ENCODE results near the gene SERPINA6.
"Not testable (repeated sequence)": the region's sequence is repeated elsewhere in the genome, so short reads cannot be mapped to it uniquely, and the experiment has no call there.

Gene SERPINA6

DNA sequence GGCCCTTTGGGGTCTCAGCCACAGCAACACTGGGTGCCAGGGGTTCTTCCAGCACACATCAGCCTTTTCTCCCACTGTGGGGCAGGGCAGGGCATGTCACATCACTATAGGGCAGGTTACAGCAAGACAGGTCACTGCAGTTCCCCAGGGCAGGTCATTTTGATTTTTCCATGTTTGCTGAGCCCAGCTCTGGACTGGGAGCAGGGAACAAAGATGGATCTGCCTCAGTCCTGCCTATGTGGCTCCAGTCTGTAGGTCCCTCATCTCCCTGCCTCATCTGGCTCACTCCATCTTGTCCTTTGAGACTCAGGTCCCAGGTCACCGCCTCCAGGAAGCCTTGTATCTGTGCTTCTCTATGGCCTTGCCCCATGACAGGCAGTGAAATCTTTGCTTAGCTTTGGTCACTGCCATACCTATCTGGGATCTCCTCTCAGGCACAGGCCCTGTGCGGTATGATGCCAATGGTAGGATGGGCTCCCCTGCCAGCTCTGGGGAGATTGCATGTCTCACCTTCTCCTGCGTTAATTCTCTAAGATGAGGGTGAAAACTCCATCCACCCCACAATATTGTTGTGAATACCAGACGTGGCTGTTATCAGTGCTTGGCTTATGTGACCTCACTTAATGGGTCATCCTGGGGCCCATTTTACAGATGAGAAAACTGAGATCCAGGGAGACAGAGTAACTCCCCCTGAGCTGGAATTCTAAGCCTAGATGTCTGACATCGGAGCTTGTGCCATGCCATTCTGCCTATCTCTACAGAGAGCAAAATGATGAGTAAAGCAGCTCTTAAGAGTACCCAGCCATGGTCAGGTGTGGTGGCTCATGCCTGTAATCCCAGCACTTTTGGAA is 1.5 kb downstream of the SERPINA6 start:
- DNase-seq (ENCODE audit: low read depth) = no peak

DNA sequence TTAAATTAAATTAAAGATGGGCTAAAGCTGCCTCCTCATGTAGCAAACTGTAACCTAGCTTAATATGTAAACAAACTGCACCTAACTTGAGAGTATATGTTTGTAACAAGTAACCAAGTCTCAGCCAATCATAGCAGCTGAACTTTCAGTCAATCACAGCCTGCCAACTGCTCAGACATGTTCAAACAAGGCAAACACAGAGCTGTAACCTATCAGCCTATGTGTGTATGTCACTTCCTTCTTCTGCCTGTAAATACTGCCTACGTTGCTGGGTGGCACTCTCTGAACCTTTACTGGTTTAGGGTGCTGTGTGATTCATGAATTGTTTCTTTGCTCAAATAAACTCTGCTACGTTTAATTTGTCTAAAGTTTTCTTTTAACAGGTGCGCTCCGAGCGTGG is 2.9 kb downstream of the SERPINA6 start:
- no peak for DNase-seq (ENCODE audit: low read depth)

DNA sequence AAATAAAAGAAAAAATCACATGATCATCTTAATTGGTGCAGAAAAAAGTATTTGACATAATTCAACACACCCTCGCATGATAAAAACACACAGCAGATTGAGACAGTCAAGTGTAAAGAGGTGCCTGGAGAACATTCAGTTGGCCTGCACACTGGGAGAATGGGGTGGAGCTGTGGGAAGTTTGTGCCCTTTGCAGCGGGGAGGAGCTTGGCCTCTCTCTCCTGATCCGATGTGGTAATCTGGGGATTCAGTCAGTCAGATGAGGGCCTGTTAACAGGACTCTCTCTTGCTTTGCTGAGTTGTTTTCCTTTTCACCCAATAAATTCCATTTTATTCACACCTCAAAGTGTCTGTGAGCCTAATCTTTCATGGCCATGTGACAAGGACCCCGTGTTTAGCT is 5.9 kb downstream of the SERPINA6 start:
- DNase-seq (ENCODE audit: low read depth) = no peak

DNA sequence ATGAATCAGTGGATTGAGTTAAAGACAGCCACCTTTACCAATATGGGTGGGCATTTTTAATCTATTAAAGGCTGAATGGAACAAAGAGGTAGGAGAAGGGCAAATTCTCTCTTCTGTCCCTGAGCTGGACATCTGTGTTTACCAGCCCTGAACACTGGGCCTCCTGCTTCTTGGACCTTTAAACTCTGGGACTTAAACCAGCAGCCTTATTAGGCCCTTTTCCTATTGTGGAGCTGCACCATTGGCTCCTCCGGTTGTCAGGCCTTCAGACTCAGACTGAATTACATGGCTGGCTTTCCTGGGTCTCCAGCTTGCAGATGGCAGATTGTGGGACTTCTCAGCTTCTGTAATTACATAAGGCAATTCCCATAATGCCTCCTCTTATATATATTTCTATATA is 6.4 kb downstream of the SERPINA6 start:
- no peak for DNase-seq (ENCODE audit: low read depth)

DNA sequence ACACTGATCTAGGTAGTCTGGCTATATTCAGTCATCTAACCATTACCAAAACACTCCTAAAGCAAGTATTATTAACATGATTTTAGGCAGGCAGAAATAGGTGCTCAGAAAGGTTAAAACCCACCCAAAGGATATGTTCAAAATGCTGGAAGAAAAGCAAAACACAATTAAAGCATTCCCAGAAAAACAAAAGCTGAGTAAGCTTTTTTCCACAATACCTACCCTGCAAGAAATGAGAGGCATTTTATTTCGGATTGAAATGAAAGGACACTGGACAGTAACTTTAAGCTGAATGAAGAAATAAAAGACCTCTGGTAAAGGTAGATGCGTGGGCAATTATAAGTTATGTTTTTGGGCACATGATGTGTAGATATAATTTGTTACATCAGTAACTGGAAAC is 8.2 kb downstream of the SERPINA6 start:
- DNase-seq (ENCODE audit: low read depth) = no peak

DNA sequence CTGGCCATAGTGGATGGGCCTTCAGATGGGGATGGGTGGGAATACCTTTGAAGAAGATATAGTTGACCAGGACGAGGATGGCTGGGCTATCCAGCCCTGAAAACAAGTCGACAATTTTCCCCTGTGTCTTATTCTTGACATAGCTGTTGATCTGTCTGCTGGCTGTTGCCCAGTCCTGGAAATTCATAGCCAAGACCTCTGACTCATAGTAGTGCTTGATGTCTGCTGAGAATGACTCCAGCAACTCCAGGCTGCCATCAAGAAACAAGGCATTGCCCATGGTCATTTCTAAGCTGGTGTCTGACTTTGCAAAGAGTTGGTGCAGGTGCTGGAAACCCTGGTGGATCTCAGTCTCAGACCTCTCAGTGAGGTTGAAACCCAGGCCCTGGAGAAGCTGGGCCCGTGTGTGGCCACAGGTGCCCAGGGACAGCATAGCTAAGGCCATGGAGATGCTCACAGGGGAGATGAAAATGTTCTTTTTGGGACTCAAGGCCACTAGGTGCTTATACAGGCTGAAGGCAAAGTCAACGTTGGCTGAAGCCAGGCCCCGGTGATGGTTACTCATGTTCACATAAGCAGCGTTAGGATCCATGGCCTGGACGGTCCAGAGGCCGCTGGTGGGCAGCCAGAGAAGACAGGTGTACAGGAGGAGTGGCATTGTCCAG is 9.0 kb downstream of the SERPINA6 start:
- no peak for DNase-seq (ENCODE audit: low read depth)

DNA sequence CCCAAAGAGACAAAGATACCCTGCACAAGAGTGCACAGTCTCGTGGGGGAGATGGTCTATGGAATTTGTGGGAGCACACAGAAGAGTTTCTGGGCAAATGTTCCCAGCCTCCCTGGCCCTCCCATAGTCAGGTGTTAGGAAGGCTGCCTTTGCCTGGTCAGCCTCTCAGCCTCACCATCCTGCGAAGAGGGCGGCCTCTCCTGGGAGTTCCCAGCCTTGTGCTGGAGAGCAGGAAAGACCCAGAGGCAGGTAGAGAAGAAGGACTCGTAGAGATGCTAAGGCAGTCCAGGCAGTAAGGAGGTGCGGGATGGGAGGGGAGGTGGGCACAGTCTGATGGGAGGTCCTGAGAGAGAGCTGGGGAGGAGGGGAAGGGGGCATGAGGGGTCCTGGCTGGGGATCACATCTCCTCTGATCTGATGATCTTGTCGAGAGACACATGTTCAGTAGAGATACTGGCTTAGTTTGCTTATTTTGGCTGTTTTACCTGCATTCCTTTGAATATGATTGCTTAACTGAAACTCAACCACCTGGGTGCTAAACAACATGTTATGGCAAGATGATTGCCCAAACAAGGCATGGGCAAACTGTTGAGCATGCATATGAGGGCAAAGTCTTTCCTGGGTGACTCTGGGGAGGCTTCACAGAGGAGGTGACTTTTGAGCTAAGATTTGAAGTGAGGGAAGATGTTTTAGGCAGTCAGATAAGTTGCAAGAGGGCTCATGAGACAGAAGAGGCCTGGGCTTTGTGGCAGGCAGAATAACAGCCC is 10.5 kb downstream of the SERPINA6 start:
- no peak for DNase-seq (ENCODE audit: low read depth)

DNA sequence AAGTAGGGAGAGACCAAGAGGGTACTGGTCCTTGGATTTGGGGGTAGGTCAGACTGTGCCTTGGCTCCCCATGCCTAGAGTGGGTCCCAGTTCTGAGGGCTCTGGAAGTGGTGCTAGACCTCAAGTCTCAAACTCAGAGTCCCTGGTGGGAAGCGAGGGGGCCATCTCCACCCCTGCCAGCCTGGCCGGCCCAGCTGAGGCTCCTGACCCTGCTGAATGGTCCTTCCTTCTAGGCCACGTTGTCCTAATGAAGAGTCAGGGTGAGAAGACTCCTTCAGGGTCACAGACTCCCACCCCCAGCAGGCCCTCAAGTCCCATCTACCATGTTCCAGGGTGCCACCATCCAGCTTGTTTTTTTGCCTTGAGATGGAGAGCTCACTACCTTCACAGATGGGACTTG is 12.9 kb downstream of the SERPINA6 start:
- no peak for DNase-seq (ENCODE audit: low read depth)

DNA sequence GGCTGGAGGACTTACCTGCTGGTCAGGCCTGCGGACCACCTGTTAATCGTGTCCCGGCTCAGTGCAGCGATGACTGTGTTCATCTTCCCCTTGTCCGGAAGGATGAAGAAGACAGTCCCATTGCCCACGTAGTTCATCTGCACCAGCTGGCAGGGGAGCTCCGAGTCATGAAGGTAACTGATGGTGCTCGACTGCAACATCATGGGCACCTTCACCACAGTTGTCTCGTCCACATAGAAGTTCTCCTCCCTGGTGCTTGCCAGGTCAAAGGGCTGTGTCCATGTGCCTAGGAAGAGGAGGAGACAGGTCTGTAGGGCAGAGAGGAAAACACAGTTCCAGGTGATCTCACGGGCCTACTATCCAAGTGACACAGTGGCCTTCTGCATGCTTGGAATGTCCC is 13.4 kb downstream of the SERPINA6 start:
- no peak for DNase-seq (ENCODE audit: low read depth)

DNA sequence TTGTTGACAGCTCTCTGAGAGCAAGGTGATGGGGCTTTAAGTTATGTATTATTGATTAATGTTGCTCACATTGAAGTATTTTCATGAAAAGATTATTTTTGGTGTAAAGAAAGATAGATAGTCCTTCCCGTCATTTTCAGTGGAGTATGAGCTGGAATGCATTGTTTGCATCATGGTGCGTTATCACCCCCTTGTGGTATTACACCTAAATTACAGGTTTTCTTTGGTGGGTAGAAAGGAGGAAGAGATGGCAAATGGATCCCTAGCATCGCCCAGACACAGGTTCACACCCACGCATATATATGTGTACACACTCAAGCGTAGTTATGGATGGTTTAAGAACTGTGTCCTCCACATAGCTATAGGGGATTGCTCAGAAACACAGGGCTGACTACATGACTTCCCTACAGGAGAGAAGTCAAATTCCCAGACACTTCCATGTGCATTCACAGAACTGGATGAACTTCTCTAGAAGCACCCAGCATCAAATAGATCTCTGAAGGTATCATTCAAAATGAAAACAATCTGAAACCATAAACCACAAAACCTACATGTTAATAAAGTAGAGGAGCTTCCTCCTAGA is 15.6 kb downstream of the SERPINA6 start:
- DNase-seq (ENCODE audit: low read depth) = no peak

DNA sequence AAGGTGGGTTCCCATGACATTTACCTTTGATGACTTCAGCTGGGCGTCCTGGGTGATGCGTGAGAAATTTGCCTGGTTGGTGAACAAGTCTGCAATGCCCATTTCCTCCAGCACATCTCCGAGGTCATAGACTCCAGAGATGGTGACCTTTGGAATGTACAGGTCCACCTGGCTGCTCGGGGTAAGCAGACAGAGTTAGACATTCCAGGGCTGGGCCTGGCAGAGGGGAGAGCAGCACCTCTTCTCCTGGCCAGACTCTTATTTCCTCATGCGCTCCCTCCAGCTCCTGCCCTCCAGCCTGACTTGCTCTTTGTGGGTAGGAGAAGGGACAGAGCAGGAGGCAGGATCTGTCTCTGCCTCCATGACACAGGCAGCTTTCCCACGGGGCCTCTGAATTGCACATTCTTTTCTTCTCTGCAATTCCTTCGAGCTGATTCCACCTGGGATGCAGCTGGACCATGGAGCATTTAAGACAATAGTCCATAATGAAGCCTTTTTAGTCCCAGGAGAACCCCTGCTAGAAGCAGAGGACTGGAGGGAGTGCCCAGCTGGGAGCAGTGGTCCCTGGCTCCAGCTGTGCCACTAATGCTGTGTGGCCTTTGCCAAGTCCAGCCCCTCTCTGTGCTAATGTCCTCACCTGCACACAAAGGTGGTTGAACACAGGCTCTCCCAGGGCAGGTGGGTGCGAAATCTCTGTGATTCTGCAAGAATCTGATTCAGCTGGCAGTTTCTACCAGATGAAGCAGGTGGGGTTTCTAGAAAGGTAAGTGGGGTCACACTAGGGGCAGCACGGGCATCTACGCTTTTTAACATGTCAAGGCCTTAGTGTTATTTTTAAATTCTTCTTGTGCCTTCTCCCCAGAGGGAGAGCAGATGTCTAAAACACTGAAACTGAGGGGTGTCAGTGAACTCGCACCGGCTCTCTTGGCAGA is 16.8 kb downstream of the SERPINA6 start:
- no peak for DNase-seq (ENCODE audit: low read depth)

DNA sequence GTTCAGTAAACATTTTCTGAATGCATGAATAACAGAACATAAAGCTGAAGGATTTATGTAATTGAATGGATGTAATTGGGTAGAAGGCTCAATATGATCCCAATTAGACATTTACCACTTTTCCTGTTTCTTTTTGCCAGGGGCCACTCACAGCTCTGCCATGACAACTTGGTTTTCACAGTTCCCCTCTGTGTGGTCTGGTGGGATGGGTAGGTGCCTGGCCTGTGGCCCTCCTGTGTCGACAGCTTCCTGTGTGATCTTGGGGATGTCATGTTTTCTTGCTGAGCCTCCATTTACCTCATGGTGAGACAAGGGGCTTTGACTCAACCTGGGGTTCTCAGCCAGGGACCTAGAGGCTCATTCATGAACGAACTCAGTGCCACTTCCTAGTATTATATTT is 17.5 kb downstream of the SERPINA6 start:
- no peak for DNase-seq (ENCODE audit: low read depth)

DNA sequence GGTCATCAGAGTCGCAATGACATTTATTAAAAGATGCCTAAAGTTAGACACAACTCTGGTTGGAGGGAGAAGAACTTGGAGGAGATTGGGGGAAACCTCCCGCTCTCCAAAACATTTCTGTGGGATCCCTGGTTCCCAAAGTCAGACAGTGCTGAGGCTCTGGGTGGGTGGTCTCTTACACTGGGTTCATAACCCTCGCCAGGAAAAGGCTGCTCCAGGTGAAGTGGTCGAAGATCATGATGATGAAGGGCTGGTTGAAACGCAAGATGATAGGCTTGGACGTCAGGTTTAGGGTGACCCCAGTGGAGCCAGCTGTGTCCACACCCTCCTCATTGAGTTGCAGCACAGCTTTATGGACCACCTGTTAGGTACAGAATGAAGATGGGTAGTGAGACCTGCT is 18.9 kb downstream of the SERPINA6 start:
- no peak for DNase-seq (ENCODE audit: low read depth)

DNA sequence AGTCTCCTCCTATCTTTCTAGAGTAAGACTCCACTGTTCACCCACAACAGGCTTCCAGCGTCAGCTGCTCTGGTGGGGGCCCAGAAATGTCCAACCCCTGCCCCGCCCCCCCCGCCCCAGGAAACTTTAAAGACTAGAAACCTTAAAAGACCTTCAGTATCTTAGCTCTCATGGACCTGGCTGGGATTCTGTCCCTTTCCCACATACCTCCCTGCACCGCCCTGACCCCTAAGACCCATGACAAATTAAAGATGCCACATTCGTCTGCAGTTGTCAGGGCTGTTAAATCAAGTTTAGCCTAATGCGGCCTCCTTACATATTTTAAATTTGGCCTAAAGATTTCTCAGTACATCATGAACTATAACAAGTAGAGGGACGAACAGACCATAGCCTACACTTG is 20.0 kb downstream of the SERPINA6 start:
- DNase-seq (ENCODE audit: low read depth) = no peak

DNA sequence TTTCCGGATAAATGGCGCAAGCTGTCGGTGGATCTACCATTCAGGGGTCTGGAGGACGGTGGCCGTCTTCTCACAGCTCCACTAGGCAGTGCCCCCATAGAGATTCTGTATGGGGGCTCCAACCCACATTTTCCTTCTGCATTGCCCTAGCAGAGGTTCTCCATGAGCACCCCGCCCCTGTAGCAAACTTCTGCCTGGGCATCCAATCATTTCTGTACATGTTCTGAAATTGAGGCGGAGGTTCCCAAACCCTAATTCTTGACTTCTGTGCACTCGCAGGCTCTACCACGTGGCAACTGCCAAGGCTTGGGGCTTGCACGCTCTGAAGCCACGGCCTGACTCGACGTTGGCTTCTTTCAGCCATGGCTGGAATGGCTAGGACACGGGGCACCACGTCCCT is 25.0 kb downstream of the SERPINA6 start:
- DNase-seq (ENCODE audit: low read depth) = no peak

DNA sequence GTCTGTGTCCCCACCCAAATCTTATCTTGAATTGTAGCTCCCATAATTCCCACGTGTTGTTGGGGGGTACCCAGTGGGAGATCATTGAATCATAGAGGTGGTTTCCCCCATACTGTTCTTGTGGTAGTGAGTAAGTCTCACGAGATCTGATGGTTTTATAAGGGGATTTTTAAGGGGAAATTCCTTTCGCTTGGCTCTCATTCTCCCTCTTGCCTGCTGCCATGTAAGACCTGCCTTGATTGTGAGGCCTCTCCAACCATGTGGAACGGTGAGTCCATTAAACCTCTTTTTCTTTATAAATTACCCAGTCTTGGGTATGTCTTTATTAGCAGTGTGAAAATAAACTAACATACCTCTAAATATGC is 27.0 kb downstream of the SERPINA6 start:
- DNase-seq (ENCODE audit: low read depth) = not testable (repeated sequence)

DNA sequence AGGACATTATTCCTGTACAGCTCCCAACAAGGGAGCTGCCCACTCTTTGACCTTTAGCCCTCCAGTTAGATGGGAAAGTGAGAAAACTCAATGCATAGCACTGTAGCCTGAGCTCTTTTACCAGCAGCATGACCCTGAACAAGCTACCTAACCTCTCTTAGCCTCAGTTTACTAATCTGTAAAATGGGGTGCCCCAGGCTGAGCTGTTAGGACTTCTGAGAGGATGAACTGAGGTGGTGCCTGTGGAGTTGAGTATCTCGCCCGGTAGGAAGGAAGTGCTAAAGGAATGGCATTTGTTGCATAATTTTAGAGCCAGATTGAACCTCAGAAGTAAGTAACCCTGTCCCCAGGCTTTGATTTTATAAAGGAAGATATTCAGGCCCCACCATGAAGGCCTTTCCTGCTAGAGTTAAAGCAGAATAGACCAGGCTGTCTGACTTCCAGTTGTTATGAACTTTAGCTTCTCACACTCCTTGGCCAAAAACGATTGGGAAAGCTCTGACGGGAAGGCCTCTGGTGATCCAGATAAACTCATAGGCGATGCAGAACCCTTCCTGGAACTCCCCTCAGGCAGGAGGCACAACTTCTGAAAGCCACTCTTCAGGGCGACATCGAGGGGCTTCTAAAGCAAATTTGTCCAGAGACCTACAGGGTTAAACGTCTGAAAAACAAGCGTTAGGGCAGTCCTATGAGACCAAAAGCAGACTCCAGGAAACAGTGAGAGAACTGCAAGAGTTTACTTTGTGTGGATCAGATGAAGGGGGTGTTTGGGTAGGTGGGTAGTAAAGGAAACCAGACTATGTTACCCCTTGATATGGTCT is 27.6 kb downstream of the SERPINA6 start:
- DNase-seq (ENCODE audit: low read depth) = no peak

DNA sequence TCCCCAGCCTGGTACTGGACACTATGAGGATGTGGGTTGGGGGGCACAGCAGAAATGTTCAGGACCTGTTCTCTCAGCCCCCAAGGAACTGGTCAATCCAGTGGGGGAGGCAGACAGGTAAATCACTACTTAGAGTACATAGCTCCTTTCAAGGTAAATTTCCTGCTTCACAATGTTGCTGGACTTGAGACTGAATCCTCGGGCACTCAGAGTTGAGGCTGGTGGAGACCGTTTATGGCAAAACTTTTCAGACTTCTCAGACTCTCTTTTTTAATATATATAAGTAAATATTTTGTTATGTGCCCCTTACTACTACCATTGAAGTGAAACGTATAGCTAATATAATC is 29.6 kb downstream of the SERPINA6 start:
- DNase-seq (ENCODE audit: low read depth) = no peak

DNA sequence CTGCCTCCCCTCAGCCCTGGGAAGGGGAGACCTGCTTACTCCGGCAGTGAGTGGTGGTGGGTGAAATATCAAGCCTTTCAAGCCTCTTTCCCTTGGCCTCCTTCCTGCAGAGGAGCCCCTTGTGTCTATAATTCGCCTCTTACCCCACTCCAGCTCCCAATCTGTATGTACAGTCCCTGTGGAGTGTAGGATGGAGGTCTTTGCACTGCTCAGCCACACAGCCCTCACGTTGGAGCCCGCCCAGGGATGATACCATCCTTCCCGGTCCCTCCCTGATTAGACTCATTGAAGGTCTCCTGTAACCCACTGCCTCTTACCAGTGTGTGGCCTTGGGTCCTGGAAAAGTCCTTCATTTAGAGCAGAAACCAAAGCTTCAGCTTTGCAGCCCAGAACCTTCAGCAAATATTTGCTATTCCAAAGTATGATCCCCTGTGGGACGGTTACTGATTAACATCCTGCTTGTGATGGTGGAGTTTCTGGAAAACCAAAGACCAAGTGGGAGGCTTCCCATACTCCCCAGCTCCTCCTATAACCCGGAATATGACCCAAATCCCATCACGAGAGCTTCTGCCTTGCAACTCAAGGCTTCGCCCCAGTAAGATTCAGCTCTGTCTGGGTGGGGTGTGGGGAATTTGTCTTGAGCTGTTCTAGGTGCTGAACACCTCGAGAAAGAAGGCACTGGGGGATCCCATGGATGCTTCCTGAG is 30.1 kb downstream of the SERPINA6 start, which contains the start of gene SERPINA10:
TSS of gene SERPINA10 (minus strand) at position 397 of the 706 bp plus-strand sequence. CDS start 2,675 bp downstream, outside the sequence.
- no peak for DNase-seq (ENCODE audit: low read depth)

DNA sequence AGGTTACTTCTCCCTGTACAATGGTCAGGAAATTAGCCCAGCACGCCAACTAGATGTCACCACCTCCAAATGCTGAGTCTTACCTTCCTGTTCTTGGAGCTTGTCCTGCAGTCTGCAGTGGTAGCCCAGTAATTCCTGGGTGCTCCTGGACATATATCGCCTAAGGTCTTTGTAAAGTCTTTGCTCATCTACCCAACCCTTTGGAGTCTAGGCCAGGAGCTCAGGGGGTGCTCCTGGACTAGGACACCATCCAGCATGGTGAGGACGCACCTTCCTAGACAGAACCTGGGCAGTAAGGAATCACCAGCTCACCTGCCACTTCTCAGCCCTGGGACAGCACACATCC is 30.6 kb downstream of the SERPINA6 start:
- no peak for DNase-seq (ENCODE audit: low read depth)
